Activated effector memory CD4-positive, alpha-beta T cell treated with anti-CD3 and anti-CD28 coated beads, Interleukin-2, amount 50 U/mL, for 16 hours (primary cell): ENCODE measurements around the gene STXBP6.
"Not testable (repeated sequence)": the region's sequence is repeated elsewhere in the genome, so short reads cannot be mapped to it uniquely, and the experiment has no call there.

Experiments
- DNase-seq: peaks from one replicate; pipeline ENCODE4 v3.0.0-alpha.2; 2020

The STXBP6 gene

GRCh38 chr14:24850072-24850471 lies 199.9 kb downstream of the STXBP6 start:
- no peak for DNase-seq

GRCh38 chr14:24849471-24849870 lies 200.5 kb downstream of the STXBP6 start:
- DNase-seq, result no peak

DNA sequence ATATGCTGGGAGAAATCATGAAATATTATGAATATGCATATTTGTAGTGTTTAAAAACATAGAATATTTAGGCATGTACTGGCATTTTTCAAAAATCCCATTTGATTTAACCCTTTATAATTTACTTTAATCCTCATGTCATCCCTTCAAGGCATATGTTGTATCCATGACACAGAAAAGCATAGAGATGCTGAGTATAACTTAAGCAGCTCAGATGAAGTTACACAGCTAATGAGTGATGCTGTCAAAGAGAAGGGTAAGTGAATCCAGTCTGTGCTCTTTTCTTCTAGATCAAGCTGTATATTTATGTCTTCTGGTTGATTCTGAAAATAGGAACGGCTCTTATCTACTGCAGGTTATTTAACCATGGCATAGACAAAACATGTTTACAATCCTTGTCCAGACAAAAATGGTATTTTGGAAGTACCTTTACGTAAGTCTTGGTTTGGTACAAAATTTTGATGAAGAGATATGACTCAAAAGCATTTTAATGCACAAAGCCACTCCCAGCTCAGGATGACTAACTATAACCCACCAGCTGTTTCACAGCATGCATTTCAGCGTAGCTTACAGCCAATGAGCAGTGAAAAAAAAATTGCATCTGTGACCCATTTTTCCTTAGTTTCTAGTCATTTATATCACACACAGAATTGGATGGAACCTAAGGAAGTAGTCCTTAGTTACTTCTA lies 201.7 kb downstream of the STXBP6 start:
- no peak for DNase-seq

- DNase-seq, result no peak
Measured at GRCh38 chr14:24847568-24848095, 202.3 kb downstream of the STXBP6 start.

DNA sequence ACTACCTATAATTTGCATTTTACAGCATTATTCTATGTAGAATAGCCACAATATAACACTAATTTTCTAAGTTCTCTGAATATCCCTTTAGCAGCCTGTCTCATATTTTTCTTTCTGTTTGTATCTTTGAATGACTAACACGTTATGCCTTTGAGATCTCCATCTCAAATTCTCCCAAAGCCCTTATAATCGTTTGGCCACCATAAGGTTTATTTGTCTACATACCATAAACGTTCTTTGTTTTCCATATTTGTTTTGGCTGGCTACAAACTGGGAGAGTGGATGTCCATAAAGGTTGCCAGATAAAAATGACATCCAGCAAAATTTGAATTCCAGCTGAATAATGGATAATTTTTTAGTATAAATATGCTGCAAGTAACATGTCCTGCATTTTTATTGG lies 203.7 kb downstream of the STXBP6 start:
- DNase-seq, result no peak

DNA sequence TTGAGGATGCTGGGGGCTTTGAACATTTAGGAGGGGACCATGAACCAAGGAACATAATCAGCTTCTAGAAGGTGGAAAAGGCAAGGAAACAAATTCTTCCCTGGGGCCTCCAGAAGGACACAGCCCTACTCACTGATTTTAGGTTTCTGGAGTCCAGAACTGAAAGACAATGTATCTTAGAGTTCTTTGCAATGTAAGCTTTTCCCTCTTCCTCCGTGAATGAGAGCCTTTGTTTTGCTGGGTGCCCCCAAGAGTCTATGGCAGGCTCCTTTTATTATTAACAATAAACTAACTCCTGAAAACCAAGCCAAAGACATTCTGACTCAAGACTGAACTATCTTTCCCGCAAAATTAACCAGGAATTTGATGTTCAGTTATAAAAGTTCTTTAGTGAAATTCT lies 204.1 kb downstream of the STXBP6 start:
- no peak for DNase-seq

DNA sequence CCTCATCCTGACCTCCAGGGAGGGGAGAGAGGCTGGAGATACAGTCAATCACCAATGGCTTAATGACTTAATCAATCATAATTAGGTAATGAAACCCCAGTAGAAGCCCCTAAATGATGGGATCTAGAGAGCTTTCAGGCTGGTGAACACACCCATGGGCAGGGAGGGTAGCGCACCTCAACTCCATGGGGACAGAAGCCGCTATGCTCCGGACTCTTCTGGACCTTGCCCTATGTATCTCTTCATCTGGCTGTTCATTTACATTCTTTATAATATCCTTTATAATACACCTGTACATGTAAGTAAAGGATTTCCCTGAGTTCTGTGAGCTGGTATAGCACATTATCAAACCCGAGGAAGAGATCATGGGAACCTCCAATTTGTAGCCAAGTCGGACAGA lies 205.9 kb downstream of the STXBP6 start:
- no peak for DNase-seq

- DNase-seq, result no peak
Measured at GRCh38 chr14:24843494-24843893, 206.5 kb downstream of the STXBP6 start.

DNA sequence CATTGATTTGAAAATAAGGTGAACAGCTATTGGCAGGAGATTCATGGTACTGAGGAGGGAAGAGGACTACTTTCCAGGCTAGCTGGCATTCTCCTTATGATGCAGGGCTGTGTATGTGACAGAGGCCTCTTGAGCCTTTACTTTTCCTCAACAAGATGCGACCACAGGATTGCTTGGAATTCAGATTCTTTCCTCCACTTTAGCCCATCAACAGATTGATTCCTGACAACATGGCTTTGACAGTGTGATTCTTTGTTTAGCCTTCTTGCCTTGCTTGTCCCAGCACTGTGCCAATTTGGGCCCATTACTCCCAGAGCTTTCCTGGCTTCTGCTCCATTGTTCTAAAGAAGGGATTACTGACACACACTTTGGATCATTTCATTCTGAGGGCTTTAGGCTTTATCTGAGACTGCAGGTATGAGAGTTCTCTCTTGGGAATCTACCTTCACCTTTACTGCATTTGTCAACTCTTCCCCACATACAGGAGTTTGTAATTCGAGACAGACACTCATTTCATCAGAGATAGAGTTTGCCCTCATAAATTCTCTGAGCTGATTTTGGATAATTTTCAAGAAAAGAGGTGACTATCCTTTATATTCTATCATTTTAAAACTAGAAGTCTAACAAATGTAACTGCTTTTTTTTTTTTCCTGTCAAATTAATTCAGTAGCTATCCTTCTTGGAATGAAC lies 209.6 kb downstream of the STXBP6 start:
- no peak for DNase-seq

GRCh38 chr14:24839617-24840203 lies 210.2 kb downstream of the STXBP6 start:
- no peak for DNase-seq

- DNase-seq, result no peak
Measured at GRCh38 chr14:24838945-24839616, 210.9 kb downstream of the STXBP6 start.

DNA sequence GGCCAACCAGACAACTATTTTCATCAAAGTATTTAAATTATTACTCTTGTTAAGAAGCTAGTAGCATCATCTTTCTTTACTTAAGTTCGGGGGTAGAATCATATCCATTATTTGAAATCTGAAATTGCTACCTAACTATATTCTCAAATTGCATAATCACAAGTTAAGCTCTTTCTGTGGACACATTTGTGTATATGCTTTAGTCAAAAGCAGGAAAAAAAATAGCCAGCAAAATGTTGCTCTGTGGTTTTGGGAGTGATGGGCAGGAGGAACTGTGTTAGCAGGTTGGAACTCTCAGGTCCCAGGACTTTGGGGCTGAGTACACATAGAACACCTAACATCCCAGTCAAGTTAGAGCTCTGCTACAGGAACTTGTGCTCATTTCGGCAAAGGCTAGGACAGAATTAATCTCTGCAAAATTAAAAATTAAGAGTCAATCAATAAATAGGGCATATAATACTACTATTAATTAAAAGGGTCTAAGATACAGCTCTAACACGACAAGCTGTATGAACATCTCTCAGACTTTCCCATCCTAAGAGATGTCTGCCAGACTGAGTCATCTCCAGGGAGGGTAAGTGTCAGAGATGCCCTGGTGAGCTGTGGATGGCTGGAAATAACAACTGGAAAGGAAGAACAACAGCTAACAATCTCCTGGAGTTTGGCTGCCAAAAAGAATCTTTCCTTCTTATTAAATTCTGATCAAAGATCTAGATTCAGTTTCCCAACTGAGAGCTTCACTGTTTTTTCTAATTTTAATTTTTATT lies 212.5 kb downstream of the STXBP6 start:
- no peak for DNase-seq

- not testable (repeated sequence) for DNase-seq
Measured at GRCh38 chr14:24836324-24836723, 213.6 kb downstream of the STXBP6 start.

- DNase-seq, result no peak
Measured at GRCh38 chr14:24834956-24835355, 215.0 kb downstream of the STXBP6 start.

- DNase-seq, result no peak
Measured at GRCh38 chr14:24833385-24833784, 216.6 kb downstream of the STXBP6 start.

DNA sequence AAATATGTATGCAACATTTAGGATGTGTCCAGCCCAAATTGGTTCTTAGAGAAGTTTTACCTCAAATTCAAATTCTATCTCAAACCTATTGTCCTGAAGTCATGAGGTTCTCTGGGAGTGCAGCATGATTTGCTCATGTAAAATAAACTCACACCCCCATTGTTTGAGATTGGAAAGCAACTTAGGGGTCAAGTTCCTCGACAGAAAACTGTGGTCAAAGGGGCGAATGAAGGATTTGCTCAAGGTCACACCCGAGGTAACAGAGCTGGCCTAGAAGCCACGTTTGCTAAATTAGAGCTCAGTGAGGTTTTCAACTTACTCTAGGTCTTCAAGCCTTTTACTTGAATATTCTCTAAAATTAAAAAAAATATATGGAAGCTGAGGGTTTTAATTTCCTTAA lies 218.3 kb downstream of the STXBP6 start:
- no peak for DNase-seq

- no peak for DNase-seq
Measured at GRCh38 chr14:24829862-24830261, 220.1 kb downstream of the STXBP6 start.

DNA sequence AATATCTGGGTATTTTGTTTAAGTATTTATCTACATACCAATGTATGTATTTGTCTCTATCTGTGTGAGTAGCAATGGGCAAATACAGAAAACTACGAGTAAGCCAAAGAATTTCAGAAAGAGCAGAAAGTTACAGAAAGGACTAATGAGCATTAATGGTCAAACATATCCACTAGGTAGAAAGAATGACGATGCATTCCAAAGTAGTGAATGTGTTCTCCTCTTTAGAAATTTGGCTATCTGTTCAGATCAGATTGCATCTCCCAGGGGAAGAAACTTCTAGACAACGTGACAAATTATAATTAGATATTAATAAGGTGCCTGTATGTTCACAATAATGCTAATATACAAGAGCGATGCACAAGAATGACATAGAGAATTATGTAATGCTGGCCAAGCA lies 221.5 kb downstream of the STXBP6 start:
- no peak for DNase-seq

GRCh38 chr14:24826390-24826789 lies 223.6 kb downstream of the STXBP6 start:
- no peak for DNase-seq

DNA sequence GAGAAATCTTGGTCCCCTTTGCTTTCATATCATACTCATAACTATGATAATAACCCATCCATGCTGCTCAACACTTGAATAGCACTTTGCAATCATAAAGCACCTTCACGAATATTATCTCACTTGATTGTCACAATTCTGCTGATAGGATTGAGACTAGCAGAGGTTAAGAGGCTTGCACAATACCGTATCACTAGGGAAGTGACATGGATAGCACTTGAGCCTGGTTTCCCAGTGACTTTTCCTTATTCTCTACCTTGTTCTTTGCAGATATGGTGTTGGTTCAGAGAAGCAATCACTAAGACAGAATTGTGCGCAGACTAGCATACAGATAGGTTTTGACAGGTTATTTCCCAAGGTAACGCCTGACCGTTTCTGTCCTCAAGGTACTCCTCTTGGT lies 229.3 kb downstream of the STXBP6 start:
- no peak for DNase-seq

- DNase-seq, result no peak
Measured at GRCh38 chr14:24818823-24819341, 231.1 kb downstream of the STXBP6 start.

DNA sequence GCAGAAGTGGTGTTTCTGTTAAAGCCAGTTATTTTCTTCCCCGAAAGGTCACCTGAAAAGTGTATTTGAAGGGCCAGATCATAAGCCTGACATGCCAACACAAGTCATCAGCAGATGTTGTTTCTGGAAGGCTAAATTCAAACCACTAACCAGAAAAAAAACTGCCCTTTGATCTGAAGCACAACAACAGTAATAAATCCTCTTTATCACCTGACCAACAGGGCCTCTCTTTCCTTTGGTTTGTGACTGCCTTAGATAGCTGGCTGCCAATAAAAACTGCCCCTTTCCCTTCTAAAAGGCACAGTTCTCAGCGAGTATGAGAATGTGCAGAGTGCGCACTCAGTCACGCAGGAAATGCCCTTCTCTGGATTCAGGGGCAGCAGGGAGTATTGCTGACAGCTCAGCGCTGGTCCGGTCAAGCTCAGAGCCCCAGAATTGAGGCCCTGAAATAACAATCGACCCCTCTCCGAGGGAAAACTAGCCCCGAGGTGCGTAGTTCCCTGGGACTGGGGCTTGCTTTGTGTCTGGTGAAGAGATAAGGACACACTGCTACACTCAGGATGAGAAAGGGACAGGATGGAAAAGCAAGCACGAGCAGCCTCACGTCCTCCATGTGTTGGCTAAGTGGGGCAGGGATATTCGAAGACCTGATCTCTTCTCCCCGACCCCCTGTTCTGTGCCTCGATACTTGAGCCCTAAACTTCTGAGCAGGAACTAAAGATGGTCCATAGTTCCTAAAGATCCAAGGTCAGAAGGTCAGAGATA lies 231.7 kb downstream of the STXBP6 start:
- no peak for DNase-seq
